Stimulated activated naive CD4-positive, alpha-beta T cell treated with Interleukin-2 at 50 U/mL for 16 hours (primary cell): ENCODE data around the gene C5orf24.
"Not testable (repeated sequence)": the region's sequence is repeated elsewhere in the genome, so short reads cannot be mapped to it uniquely, and the experiment has no call there.

ENCODE experiments used
- DNase-seq: peaks from one replicate; lab custom pipeline; 2025; lab: John Stamatoyannopoulos, UW

C5orf24 gene

DNA sequence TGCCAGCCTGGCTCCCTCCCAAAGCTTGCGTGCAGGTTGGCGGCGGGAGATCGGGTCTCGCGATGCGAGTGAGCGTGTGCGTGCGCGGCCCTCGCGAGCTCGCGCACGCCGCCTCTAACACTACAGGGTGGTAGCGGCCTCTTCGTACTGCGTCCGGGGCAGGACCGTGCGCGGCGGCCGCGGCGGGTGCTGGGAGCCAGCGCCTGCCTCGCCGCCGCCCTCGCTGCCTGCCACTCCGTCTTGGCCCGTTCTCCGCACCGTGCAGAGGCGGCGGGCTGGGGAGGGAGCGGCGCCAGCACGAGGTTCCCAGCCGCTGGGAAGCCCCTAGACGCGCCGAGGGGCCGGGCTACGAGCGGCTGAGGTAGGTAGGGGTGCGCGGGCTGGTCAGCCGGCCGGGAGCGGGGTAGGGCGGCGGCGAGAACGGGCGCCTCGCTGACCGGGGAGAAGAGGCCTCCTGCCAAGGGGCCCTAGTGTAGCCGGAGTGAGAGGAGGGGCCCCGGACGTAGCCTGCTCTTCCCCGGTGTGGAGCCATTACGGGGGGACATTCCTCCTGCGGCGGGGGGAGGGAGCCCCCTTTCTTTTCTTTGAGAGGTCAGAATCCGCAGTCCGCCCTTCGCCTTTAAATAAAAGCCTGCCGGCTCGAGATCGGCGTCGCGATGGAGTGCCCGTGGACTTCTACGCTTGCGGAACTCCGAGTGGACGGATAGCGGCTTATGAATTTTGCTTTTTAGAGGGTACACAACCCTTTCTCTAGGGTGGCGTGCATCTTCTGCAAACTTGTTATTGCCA is at the start of gene C5orf24:
C5orf24 (plus strand) TSS at position 117 of the 789 bp plus-strand sequence. CDS start 8,933 bp downstream, outside the sequence.
- peak; percentile 92 for DNase-seq

DNA sequence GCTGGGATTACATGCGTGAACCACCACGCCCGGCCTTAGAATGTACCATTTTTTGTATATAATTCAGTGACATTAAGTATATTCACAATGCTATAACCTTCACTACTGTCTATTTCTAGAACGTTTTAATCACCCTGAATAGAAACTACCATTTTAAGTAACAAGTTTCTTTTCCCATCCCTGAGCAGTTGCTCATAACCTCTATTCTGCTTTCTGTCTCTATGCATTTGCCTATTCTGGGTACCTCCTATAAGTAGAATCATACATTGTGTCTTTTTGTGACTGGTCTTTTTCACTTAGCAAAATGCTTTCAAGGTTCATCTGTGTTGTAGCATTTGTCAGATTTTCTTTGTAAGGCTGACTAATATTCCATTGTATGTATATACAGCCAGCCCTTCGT is 47.3 kb upstream of the C5orf24 start:
- DNase-seq, result no peak

DNA sequence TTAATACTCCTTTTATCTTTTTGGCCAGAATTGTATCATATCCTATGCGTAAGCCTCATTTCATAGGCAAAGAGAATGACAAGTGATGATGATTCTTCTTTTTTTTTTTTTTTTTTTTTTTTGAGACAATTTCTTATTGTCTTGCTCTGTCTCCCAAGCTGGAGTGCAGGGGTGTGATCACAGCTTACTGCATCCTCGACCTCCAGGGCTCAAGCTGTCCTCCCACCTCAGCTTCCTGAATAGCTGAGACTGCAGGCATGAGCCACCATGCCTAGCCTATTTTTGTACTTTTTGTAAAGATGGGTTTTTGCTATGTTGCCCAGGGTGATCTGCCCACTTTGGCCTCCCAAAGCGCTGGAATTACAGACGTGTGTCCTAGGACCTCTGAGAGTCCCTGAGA is 41.9 kb upstream of the C5orf24 start:
- no peak for DNase-seq

DNA sequence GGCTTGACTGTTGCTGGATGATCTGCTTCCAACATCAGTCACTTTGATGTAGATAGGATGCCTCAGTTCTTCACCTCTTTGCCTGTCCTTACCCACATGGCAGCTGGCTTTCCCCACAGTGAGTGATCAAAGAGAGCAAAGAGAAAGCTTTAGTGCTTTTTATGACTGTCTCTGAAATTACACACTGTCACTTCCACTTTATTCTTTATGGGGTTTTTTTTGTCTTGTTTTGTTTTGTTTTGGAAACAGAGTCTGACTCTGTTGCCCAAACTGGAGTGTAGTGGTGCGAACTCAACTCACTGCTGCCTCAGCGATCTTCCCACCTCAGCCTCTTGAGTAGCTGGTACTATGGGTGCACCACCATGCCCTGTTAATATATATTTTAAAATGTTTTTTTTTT is 32.4 kb upstream of the C5orf24 start:
- peak; percentile 3 for DNase-seq

DNA sequence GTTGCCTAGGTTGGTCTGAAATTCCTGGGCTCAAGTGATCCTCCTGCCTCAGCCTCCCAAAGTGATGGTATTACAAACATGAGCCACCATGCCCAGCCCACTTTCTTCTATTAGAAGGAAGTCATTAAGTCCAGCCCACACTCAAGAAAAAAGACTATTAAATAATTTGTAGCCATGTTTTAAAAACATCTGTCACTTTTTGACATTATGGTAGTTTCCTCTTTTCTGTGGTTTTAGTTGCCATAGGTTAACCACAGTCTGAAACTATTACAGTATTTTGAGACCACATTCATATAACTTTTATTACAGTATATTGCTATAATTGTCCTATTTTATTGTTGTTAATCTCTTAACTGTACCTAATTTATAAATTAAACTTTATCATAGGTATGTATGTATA is 31.9 kb upstream of the C5orf24 start:
- DNase-seq, result no peak

DNA sequence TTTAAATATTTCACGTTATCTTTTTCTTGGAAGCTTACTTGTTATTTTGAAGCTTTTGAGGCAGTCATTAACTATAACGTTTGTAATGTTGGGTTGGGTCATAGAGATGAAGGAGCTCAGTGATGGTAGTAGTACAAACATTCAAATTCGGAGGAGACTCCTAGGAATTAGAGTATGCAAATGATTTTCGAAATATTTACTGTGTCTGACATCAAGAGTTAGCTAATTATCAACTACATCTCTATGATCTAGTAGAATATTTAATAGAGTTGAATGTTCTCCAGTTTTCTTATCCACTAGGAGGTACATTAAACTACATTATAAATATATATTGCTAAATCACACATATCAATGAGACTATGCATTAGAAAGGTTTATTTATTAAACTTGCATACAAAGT is 28.8 kb upstream of the C5orf24 start:
- no peak for DNase-seq

DNA sequence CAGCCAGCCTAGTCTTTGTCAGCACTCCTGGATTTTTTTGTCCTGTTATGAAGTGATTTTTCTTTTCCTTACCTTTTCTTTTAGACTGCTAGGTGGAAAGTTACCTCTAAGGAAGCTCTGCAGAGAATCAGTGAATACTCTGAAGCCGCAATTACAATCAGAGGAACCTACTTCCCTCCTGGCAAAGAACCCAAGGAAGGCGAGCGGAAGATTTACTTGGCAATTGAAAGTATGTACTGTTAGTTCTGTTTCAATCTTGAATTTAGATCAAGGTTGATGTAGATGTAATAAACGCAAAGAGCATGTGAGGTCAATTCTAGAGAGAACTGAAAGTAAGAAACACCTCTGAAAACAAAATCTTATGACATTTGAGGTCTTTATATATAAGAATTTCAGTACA is 27.0 kb upstream of the C5orf24 start:
- DNase-seq, result no peak

DNA sequence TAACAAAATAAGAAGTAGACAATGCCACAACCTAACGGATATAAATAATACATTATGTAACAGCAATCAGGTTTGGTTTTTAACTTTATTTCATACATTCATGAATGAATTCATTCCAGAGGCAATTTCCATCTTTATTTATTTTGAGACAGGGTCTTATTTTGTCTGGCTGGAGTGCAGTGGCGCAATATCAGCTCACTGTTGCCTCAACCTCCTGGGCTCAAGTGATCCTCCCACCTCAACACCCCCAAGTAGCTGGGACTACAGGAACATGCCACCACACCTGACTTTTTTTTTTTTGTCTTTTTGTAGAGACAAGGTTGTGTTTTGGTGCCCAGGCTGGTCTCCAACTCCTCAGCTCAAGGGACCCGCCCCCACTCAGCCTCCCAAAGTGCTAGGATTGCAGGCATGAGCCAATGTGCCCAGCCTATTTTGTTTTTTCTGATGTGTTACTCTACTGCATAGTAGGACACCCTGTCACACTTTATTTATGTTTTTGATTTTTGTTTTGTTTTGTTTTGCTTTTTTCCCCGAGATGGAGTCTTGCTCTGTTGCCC is 26.3 kb upstream of the C5orf24 start:
- no peak for DNase-seq

DNA sequence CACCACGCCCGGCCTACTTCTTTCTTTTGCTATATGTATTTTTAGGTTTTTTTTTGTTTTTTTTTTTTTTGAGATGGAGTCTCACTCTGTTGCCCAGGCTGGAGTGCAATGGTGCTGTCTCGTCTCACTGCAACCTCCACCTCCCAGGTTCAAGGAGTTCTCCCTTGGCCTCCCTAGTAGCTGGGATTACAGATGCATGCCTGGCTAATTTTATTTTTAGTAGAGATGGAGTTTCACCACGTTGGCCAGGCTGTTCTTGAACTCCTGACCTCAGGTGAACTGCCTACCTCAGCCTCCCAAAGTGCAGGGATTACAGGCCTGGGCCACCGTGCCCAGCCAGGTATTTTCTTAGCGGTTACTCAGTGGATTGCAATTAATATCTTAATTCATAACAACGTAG is 23.9 kb upstream of the C5orf24 start:
- DNase-seq, result no peak

DNA sequence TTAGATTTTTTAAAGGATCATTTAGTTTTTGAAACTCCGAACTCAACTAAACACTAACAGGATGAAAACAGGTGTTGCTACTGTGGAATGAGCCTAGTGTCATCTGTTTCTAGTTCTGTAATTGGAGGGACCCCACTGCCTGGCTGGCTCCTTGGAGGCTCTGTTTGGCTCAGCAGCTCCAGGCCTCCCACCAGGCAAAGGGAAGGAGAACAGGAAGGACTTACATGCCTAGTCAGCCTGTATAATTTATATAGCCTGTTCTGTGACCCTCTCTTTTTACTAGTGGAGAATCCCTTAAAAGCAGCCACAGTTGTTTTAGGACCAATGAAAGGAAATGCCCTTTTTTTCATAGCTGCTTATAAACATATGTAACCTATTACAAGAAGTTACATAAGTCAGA is 21.1 kb upstream of the C5orf24 start:
- DNase-seq, result no peak

DNA sequence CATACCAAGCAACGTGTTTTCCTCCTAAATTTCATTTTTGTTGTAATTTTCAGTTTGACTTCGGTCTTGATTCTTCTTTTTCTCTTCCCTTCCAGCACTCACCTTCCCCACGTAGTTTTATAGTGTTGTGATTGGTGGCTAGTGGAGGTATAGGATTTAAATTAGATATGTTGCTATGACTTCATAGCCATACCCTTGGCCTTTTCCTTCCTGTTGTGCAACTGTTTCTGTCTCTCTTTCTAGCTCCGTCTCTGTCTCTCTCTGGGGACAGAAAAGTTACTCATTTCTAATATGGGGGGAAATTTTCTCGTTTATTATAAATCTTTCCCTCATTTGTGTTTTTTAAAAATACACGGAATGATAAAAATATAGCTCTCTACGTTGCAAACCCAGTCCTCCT is 20.6 kb upstream of the C5orf24 start:
- DNase-seq, result no peak

DNA sequence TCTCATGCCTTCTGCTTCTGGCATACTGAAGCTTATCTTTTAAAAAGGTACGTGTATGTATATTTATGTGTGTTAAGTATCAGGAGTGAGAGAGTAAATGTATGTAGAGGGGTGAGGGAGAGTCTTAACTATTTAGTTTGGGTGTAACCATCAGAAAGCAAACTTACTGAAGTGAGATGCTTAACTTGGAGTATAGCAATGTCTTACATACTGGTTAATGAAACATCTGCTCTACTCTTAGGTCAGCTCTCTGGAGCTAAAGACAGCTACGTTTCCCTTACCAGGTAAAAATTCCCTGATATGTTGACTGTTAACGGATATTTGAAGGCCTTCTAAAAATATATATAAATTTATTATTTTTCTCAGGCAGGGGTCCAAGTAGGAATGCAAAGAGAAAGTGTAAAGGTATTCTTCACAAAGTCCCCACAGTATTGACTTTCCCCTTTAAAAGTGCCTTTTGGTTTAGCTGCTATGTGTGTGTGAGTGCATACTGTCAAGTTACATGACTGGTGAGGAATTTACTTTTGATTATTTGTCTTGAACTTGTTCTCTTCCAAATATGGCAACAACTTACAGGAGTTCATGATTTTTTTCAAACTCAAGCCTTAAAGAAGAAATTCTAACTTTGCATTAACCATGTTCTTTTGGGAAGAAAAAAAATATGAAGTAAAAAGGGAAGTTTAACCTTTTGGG is 12.3 kb upstream of the C5orf24 start:
- DNase-seq, result no peak

DNA sequence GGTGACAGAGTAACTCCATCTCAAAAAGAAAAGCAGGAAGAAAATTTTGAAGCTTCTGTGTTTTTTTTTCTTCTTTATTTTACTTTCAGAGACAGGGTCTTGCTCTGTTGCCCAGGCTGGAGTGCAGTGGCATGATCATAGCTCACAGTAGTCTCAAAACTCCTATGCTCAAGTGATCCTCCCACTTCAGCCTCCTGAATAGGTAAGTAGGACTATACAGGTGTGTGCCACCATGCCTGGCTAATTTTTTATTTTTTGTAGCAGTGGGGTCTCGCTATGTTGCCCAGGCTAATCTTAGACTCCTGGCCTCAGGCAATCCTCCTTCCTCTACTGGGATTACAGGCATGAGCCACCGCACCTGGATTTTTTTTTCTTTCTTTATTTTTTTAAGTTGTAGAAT is 10.1 kb upstream of the C5orf24 start:
- no peak for DNase-seq

DNA sequence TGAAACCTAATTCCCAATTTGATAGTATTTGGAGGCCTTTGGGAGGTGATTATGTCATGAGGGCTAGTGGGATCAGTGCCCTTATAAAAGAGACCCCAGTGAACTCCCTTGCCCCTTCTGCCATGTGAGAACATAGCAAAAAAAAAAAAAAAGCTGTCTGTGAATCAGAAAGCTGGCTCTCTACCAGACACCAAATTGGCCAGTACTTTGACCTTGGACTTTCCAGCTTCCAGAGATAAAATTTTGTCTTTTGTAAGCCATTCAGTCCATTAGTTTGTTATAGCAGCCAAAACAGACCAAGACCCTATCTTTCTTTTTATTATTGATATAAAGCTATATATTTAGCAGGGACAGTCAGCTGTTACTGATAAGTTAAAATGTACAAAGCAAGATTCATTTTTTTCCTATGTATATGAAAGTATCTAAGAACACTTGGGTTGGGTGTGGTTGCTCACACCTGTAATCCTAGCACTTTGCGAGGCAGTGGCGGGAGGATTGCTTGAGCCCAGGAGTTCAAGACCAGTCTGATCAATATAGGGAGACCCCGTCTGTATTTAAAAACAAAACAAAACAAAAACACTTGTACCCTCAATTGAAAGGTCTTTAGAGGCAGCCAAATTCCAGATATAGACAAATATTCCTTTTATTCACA is 8.1 kb upstream of the C5orf24 start:
- DNase-seq, result no peak

DNA sequence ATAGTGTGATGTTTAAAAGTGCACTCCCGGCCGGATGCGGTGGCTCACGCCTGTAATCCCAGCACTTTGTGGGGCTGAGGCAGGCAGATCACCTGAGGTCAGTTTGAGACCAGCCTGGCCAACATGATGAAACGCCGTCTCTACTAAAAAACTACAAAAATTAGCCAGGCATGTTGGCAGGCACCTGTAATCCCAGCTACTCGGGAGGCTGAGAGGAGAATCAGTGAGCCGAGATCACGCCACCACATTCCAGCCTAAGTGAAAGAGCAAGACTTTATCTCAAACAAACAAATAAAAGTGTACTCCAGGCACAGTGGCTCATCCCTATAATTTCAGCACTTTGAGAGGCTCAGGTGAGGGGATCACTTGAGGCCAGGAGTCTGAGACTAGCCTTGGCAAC is 7.4 kb upstream of the C5orf24 start:
- DNase-seq, result not testable (repeated sequence)

DNA sequence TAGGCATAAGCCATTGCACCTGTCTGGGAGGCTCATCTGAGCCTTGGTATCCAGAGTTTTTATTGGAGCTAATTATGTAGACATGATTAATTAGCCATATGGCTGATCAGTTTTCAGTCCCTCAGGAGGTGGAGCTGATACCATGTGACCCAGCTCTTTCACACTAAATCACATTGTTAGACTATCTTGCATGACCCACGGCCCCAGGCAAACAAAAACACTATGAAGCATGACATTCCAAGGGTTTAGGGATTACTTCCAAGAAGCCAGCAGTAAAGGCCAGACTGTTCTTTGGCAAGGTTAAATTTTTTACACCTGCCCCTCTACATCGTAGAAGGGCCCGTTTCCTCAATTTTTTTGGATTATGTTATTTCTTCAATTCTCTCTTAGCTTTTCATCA is 5.0 kb upstream of the C5orf24 start:
- DNase-seq, result no peak

DNA sequence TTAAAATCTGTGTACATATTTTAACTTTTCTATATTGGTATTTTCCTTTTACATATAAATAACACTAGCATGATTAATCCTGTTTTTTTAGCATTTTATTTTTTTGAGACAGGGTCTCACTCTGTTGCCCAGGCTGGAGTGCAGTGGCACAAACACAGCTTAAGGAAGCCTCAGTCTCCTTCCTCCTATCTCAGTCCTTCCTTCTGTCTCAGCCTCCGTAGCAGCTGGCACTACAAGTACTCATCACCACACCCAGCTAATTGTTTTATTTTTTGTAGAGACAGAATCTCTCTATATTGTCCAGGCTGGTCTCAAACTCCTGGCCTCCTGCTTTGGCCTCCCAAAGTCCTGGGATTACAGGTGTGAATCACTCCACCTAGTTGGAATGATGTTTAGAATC is 1.5 kb upstream of the C5orf24 start:
- no peak for DNase-seq

DNA sequence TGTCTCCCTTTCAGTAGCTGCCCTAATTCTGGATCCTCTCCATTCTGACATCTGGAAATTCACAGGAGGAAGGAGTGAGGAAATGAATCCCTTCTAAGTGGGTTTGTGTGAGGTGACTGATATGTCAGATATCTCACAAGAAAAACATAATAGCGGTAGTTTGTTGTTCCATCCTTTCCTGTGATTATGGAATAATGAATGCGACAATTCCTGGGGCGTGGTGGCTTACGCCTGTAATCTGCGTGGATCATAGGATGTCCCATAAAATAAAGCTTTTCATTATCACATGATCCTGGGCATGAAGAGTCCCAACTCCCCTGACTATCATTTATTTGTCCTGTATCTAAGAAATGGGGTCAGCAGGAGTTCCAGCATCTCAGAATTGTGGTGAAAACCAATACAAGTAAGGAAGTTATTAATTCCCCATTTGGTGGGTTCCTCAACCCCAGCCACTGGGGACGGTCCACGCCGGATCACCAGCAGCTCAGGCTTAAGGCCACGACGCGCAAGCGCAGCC is 375 bp upstream of the C5orf24 start:
- no peak for DNase-seq

DNA sequence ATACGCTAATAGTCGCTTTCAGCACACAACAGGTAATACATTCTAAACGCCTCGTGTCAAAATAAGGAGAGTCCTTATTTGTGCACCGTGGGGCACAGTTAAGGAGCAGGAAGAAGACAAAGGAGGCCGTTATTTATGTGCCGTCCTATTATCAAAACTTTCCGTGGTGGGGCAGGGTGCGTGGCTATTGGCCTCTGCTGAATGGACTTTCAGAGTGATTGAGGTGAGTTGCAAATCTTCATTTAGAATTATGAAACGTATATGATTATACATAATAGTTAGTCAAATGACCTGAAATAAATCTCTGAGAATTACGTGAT is 833 bp downstream of the C5orf24 start:
- no peak for DNase-seq

DNA sequence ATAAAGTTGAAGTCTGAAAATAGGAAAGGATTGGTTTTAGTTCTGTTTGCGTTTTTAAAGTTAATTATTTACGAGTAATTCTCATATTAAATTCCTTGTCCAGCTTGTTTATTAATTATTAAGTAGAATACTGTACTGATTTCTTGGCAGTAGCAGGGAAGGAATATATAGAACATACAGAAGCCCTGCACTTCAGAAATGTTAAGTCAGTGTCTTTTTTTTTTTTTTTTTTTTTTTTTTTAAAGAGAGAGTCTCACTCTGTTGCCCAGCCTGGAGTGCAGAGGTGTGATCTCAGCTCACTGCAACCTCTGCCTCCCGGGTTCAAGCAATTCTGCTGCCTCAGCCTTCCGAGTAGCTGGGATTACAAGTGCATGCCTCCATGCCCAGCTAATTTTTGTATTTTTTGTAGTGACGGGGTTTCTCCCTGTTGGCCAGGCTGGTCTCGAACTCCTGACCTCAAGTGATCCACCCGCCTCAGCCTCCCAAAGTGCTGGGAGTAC is 3.7 kb downstream of the C5orf24 start:
- not testable (repeated sequence) for DNase-seq

DNA sequence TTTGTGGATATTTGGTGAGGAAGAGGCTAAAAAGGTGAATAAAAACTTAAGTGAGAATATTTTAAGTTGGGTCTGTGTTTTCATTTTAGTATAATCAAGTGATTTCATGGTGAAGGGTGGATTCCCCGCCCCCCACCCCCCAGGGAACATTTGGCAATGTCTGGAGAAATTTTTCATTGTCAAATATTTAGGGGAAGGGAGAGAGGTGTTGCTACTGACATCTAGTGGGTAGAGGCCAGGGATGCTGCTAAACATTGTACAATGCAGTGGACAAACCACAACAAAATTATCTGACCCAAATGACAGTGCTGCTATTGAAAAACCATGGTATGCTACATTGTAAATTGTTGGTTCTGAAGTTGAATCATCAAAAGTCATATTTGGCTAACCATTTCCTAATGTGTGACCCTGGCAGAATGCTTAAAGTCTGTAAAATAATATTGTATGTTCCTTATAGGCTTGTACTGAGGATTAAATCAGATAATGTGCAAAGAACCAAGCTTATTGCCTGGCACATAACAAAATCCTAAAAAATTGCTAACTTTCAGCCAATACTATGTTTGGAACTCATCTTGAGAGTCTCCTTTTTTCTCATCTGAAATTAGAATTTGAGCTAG is 5.6 kb downstream of the C5orf24 start:
- no peak for DNase-seq

DNA sequence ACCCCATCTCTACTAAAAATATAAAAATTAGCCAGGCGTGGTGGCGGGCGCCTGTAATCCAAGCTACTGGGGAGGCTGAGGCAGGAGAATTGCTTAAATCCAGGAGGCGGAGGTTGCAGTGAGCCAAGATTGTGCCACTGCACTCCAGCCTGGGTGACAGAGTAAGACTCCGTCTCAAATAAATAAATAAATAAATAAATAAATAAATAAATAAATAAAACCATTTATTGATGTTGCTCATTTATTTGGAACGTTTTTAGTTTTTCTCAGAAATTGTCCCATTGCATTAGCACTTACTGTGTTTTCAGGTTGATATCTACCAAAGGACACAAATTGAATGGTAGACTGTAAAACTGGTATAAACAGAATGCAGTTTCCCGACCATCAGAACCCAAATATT is 10.7 kb downstream of the C5orf24 start:
- not testable (repeated sequence) for DNase-seq
